Vagina (tissue), 2 donors: ENCODE results near the gene PTRH1. TPM values are rescaled to one million over a fixed set of nuclear protein-coding genes. Genes with fewer than 3 reads are reported as not detected.

Experiments
- DNase-seq, 2 donors: peaks; one replicate each; pipeline ENCODE4 v3.0.0-alpha.2; 2017; ENCODE audit errors: extremely low spot score in 2 of 2
- H3K27ac ChIP-seq: fragments of 200-600 bp; sonication (generic); one replicate; pipeline ENCODE4 v1.5.1; 2019
- H3K27me3 ChIP-seq: fragments of 200-600 bp; sonication (generic); one replicate; pipeline ENCODE4 v1.5.1; 2019
- H3K36me3 ChIP-seq, 2 donors: fragments of 200-600 bp; sonication (generic); one replicate each; pipeline ENCODE4 v1.5.1; 2017 to 2019
- H3K4me1 ChIP-seq: fragments of 200-600 bp; sonication (generic); one replicate; pipeline ENCODE4 v1.5.1; 2019
- H3K4me3 ChIP-seq, 2 donors: fragments of 200-600 bp; sonication (generic); 1 replicate in 1 of 2; 2 replicates in 1 of 2; pipeline ENCODE4 v1.5.1; 2016 to 2019
- H3K9me3 ChIP-seq: fragments of 200-600 bp; sonication (generic); one replicate; pipeline ENCODE4 v1.5.1; 2019
- CTCF ChIP-seq, 3 experiments: fragments of 450-650 bp in 2 of 3; fragments of 200-600 bp in 1 of 3; sonication (generic) in 1 of 3; IDR thresholded peaks; one replicate each; pipeline ENCODE4 v1.5.1; 2017 to 2019; ENCODE audit warnings: antibody characterized with exemption in 3 of 3, mild to moderate bottlenecking in 2 of 3, moderate library complexity in 2 of 3
- POLR2A ChIP-seq, 2 donors: fragments of 450-650 bp; IDR thresholded peaks; one replicate each; pipeline ENCODE4 v1.6.1; 2017; ENCODE audit warnings: antibody characterized with exemption in 2 of 2, mild to moderate bottlenecking in 2 of 2, moderate library complexity in 2 of 2
- POLR2AphosphoS5 ChIP-seq, 2 donors: sonication (generic); formaldehyde crosslinking; IDR thresholded peaks; one replicate each; pipeline ENCODE4 v1.9.0; 2017; ENCODE audit warnings: antibody characterized with exemption in 2 of 2, mild to moderate bottlenecking in 2 of 2, low read depth in 1 of 2; ENCODE audit not compliant: insufficient read depth in 1 of 2
- intact Hi-C: fragments of 100-400 bp; cut with DNase I; formaldehyde crosslinking; loops from one replicate; pipeline ENCODE4 v1.15.1; 2023
- total RNA-seq: library from RNA; depleted of rRNA; stranded (reverse); fragments of >200 nt; gene quantifications from one replicate; pipeline ENCODE4 v1.2.3, GENCODE V29; 2016

Gene PTRH1
- total RNA-seq, 1 donor from 2014 or later, result 2.2 TPM

GRCh38 chr9:127682351-127683136 is 32.9 kb downstream of the PTRH1 start:
- Histone ChIP-seq H3K27ac (no peak overlapping the region), H3K9me3 (no peaks in the 10 kb centered on the region), H3K4me1 (no peaks in the 10 kb centered on the region), H3K4me3 (no peak overlapping the region), H3K27me3 (no peaks in the 10 kb centered on the region), H3K36me3 (peaks cover 0 to 58% of the 10 kb centered on the region in 2 donors)
- no peak for TF ChIP-seq POLR2AphosphoS5 (IDR thresholded peaks at IDR 0.05; ENCODE audit: insufficient read depth in 1 of 2, low read depth in 1 of 2)
- no peak for TF ChIP-seq POLR2A (IDR thresholded peaks at IDR 0.05)
- TF ChIP-seq CTCF (IDR thresholded peaks at IDR 0.05), result no peak
- no peak for DNase-seq
- intact Hi-C loops, result no loop called here

GRCh38 chr9:127680846-127681245 is 34.6 kb downstream of the PTRH1 start:
- Histone ChIP-seq H3K27ac (no peak overlapping the region), H3K36me3 (peaks cover 0 to 62% of the 10 kb centered on the region in 2 donors), H3K4me3 (no peak overlapping the region), H3K9me3 (no peaks in the 10 kb centered on the region), H3K27me3 (no peaks in the 10 kb centered on the region), H3K4me1 (no peaks in the 10 kb centered on the region)
- intact Hi-C loops, result no loop called here
- no peak for DNase-seq
- no peak for TF ChIP-seq POLR2AphosphoS5 (IDR thresholded peaks at IDR 0.05; ENCODE audit: insufficient read depth in 1 of 2, low read depth in 1 of 2)

GRCh38 chr9:127680226-127680625 is 35.2 kb downstream of the PTRH1 start:
- Histone ChIP-seq H3K4me3 (no peak overlapping the region), H3K27ac (no peak overlapping the region), H3K9me3 (no peaks in the 10 kb centered on the region), H3K36me3 (peaks cover 0 to 63% of the 10 kb centered on the region in 2 donors), H3K4me1 (no peaks in the 10 kb centered on the region), H3K27me3 (no peaks in the 10 kb centered on the region)
- no peak for TF ChIP-seq POLR2A (IDR thresholded peaks at IDR 0.05)
- TF ChIP-seq CTCF (IDR thresholded peaks at IDR 0.05), result no peak
- intact Hi-C loops, result no loop called here
- DNase-seq, result no peak

GRCh38 chr9:127679506-127679905 is 36.0 kb downstream of the PTRH1 start:
- peaks cover 0 to 63% of the 10 kb centered on the region in 2 donors for H3K36me3 ChIP-seq
- H3K27ac ChIP-seq, result no peak overlapping the region
- no peaks in the 10 kb centered on the region for H3K27me3 ChIP-seq
- no peak for TF ChIP-seq POLR2A (IDR thresholded peaks at IDR 0.05)
- no peak for TF ChIP-seq CTCF (IDR thresholded peaks at IDR 0.05)
- TF ChIP-seq POLR2AphosphoS5 (IDR thresholded peaks at IDR 0.05; ENCODE audit: insufficient read depth in 1 of 2, low read depth in 1 of 2), result no peak
- H3K4me3 ChIP-seq, result no peak overlapping the region
- intact Hi-C loops, result no loop called here
- no peaks in the 10 kb centered on the region for H3K9me3 ChIP-seq
- H3K4me1 ChIP-seq, result no peaks in the 10 kb centered on the region
- no peak for DNase-seq

- Histone ChIP-seq H3K4me3 (no peak overlapping the region), H3K27ac (no peak overlapping the region), H3K4me1 (no peaks in the 10 kb centered on the region), H3K9me3 (no peaks in the 10 kb centered on the region), H3K27me3 (no peaks in the 10 kb centered on the region), H3K36me3 (peaks cover 0 to 65% of the 10 kb centered on the region in 2 donors)
- no peak for TF ChIP-seq POLR2A (IDR thresholded peaks at IDR 0.05)
- no peak for TF ChIP-seq POLR2AphosphoS5 (IDR thresholded peaks at IDR 0.05; ENCODE audit: insufficient read depth in 1 of 2, low read depth in 1 of 2)
- no peak for TF ChIP-seq CTCF (IDR thresholded peaks at IDR 0.05)
- no peak for DNase-seq
- intact Hi-C loops, result no loop called here
These were observed 38.8 kb downstream of the PTRH1 start for GRCh38 chr9:127676638-127677037.
